Stimulated activated CD8-positive, alpha-beta memory T cell treated with anti-CD3 and anti-CD28 coated beads, Interleukin-7, amount 100 ng/mL, for 4 hours (primary cell): ENCODE results near the gene KLRC3.
A peak's percentile ranks its signal among the peaks of the same experiment; 100 is the strongest.
"Not testable (repeated sequence)": the region's sequence is repeated elsewhere in the genome, so short reads cannot be mapped to it uniquely, and the experiment has no call there.

Experiments
- DNase-seq, 2 donors: peaks; one replicate each; pipeline ENCODE4 v3.0.0-alpha.2; 2020; ENCODE audit warnings: low read depth in 2 of 2

KLRC3 gene

GRCh38 chr12:10400829-10401228 is 19.6 kb downstream of the KLRC3 start:
- no peak for DNase-seq

DNA sequence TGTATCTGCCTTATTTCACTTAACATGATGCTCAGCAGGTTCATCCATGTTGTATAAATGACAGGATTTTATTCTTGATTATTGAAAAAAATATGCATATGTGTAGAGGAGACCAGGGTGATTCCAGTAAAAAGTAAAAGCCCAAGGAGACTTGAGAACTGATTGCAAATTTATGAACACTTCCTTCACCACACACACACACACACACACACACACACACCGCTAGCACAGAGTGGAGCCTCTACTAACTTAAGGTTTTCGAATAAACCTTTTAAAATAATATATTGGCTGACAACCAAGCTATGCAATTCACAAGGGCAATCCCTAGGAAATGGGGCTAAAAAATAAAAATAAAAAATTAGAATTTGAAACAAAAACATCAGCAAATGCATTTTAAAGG is 22.2 kb downstream of the KLRC3 start:
- no peak for DNase-seq

- DNase-seq = no peak
Measured at GRCh38 chr12:10397296-10397695, 23.1 kb downstream of the KLRC3 start.

DNA sequence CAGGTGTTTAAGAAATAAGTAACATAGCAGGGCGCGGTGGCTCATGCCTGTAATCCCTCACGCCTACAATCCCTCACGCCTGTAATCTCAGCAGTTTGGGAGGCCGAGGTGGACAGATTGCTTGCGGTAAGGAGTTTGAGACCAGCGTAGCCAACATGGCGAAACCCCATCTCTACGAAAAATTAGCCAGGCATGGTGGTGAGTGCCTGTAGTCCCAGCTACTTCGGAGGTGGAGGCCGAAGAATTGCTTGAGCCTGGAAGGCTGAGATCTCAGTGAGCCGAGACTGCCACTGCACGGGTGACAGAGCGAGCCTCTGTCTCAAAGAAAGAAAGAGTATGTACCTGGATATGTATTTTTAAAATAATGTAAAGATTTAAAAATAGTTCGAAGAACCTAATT is 24.2 kb downstream of the KLRC3 start:
- DNase-seq = not testable (repeated sequence)

DNA sequence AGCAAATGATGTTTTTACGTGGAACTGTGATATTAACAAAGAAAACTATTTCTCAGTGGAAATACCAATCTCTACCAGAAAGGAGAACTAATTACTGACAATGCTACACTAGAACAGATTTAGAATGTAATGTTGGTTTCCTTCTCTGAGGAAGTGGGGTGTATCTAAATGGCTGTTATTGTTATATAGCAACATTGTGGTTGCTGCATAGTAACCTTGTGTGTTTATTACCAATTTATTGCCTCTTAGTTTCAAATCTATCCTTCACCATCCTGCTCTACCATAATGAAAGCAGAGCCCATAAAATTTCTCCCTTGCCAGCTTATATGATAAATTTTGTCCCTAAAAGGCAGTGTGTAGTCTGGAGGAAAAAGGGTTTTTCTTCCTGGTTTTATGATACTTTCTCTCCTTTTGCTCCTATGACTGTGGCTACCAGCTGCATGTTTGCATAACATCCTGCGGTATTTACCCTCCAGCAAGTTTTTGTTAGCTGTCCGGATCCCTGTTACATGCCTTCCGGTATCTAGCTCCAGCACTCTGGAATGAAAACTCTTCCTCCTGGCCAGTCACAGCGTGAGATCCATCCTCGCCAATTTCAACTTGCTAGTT is 24.9 kb downstream of the KLRC3 start:
- DNase-seq = no peak

DNA sequence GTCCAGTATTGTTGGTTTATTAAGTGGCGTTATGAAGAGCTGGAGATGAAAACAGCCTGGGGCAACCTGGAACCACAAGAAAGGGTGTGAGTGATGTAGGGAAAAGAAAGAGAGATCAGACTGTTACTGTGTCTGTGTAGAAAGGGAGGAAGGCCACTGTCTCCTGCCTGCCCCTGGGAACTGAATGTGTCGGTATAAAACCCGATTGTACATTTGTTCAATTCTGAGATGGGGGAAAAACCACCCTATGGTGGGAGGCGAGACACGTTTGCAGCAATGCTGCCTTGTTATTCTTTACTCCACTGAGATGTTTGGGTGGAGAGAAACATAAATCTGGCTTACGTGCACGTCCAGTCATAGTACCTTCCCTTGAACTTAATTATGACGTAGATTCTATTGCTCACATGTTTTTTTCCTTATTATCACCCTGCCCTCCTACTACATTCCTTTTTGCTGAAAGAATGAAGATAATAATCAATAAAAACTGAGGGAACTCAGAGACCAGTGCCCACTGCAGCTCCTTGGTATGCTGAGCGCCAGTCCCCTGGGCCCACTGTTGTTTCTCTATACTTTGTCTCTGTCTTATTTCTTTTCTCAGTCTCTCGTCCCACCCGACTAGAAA is 25.8 kb downstream of the KLRC3 start:
- DNase-seq = not testable (repeated sequence)

GRCh38 chr12:10393291-10393690 is 27.1 kb downstream of the KLRC3 start:
- DNase-seq = no peak

DNA sequence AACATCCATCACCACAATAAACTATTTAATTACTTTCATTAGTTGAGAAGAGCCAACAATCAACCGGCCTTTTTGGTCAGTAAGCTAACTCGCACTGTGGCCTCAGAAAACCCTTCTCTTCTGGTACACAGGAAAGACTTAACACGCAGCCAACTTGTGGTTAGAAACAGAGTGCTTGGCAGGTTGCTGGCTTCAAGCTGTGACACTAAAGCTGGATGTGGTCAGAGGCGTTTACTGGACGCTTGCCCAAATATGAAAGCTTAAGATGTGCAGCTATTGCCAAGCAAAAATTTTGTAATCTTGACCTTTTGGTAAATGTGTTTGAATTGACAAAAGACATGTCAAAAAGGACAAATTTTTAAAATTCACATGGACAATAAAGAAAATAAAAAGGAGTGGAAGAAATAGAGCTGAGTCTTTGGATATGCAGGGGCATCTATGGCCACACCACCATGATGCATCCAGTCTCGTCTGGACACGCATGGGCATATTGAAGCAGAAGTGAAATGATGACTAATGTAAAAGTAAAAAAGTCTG is 27.9 kb downstream of the KLRC3 start:
- peak in 1 of 2 donors; percentile 24 for DNase-seq

DNA sequence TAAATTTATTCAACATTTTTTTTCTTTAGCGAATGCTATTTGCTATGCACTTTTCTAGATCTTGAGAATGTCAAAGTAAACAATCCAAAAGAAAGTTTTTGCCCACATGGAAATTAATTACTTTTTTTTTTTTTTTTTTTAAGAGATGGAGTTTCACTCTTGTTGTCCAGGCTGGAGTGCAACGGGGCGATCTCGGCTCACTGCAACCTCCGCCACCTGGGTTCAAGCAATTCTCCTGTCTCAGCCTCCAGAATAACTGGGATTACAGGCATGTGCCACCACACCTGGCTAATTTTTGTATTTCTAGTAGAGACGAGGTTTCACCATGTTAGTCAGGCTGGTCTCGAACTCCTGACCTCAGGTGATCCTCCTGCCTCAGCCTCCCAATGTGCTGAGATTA is 29.4 kb downstream of the KLRC3 start:
- not testable (repeated sequence) for DNase-seq

- no peak for DNase-seq
Measured at GRCh38 chr12:10389904-10390303, 30.5 kb downstream of the KLRC3 start, which contains the start of gene KLRK1. Gene KLRK1 (minus strand): TSS chr12:10390041. CDS start chr12:10388810, 1,231 bp downstream.

DNA sequence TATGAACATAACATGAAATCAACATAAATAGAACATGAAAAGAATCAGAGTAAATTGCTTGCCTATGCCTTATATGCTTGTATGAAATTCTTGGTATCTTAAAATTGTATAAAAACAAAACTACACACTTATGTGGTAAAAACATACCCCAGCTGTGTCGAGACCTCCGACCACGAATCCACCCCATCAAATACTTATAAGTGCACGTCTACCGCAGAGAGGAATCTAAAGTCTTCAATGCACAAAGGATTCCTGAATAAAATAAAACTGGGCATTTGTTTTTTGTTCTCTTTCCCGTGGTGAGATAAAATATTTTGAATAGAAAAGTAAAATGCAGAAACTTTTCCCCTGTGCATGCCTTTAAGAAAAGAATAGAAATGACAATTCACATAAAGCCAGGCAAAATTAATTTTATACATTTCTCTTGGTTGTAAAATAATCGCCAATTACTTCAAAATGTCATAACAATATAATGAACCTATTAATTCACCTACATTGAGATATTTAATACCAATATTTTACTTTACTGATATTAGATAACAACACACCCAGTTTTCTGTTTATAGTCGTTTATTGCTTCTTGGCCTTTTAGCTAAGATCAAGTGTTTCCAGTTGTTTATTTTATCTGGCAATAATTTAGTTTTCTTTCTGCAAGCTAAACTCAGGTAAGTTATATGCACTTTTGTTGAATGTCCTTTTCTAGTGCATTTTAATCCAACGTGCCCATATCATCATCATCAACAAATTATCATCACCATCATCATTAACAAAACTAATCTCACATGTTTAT is 31.6 kb downstream of the KLRC3 start:
- DNase-seq = no peak

GRCh38 chr12:10387498-10387897 is 32.9 kb downstream of the KLRC3 start:
- not testable (repeated sequence) for DNase-seq

- DNase-seq = no peak
Measured at GRCh38 chr12:10386857-10387256, 33.5 kb downstream of the KLRC3 start.

DNA sequence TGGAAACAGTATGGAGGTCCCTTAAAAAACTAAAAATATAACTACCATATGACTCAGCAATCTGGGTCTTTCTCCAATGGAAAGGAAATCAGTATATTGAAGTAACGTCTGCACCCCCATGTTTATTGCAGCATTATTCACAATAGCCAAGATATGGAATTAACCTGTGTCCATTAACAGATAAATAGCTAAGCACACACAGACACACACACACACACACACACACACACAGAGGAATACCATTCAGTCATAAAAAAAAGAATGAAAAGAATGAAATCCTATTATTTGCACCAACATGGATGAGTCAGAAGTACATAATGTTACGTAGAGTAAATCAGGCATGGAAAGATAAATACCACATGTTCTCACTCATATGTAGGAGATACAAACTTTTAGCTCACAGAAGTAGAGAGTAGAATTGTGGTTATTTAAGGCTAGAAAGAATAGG is 35.2 kb downstream of the KLRC3 start:
- no peak for DNase-seq

GRCh38 chr12:10384191-10384590 is 36.2 kb downstream of the KLRC3 start:
- DNase-seq = no peak

DNA sequence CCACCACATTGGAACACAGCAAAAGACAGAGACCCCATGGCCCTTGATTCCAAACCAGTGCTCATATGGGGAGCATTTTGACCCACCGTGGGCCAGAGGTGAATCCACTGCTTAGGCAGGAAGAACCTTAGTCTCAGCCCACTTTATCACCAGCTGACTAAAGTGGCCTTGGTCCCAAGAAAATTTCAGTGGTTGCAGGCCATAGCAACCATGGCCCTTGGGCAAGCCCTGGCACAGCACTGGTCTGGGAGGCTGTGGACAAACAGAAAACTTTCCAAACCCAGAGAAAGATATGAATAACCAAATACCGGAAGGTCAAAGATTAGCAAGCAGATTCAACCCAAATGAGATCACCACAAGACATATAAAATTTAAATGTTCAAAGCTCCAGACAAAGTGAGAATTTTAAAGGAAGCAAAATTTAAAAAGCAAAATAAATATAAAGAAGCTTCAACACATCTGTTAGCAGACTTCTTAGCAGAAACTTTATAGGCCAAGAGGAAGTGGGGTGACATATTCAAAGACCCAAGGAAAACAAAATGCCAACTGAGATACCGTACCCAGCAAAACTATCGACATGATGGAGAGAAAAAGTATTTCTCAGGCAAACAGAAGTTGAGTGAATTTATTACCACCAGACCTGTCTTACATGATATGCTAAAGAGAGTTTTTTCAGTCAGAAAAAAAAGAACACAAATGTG is 38.3 kb downstream of the KLRC3 start:
- DNase-seq = no peak

GRCh38 chr12:10378737-10379136 is 41.7 kb downstream of the KLRC3 start:
- not testable (repeated sequence) for DNase-seq

- DNase-seq = no peak
Measured at GRCh38 chr12:10374624-10375018, 45.8 kb downstream of the KLRC3 start.

GRCh38 chr12:10372559-10372958 is 47.8 kb downstream of the KLRC3 start:
- DNase-seq = no peak

DNA sequence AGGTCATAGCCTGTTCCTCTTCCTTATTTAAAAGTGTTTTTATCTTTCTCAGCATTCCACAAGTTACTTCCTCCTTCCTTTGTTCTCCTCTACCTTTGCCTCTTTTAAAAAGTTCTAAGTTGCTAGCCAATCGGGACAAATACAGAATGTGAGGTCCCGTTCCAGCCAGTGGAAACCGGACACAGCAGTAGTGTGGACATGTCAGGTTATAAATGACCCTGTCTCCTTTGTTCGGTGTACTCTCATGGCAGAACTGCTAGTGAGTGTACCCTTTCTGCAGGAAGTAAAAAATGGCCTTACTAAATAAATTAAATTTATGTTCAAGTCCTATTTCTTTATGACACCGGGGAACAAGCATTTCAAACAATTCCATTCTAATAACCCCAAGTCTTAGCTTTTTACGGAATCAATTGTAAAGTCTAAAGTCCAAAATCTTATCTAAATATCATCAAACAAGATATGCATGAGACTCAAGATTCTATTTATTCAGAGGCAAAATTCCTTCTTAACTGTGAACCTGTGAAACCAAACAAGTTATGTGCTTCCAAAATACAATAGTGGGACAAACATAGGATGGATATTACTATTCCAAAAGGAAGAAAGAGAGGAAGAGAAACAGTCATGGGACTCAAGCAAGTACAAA is 48.4 kb downstream of the KLRC3 start:
- DNase-seq = not testable (repeated sequence)
